Stimulated activated CD8-positive, alpha-beta memory T cell treated with anti-CD3 and anti-CD28 coated beads, Interleukin-7, amount 100 ng/mL, for 4 hours (primary cell): ENCODE results near the gene CFAP107.
"Not testable (repeated sequence)": the region's sequence is repeated elsewhere in the genome, so short reads cannot be mapped to it uniquely, and the experiment has no call there.

ENCODE experiments used
- DNase-seq, 2 donors: peaks; one replicate each; pipeline ENCODE4 v3.0.0-alpha.2; 2020; ENCODE audit warnings: low read depth in 2 of 2

The CFAP107 gene

GRCh38 chr1:12745992-12746323 is at the start of gene CFAP107:
CFAP107 (plus strand) TSS chr1:12746200; CDS start chr1:12746431, 231 bp downstream.
- DNase-seq, result no peak

- DNase-seq, result no peak
These were observed 49.3 kb upstream of the CFAP107 start for GRCh38 chr1:12696658-12697057.

- no peak for DNase-seq
These were observed 48.6 kb upstream of the CFAP107 start for GRCh38 chr1:12697397-12697796.

- no peak for DNase-seq
These were observed 42.1 kb upstream of the CFAP107 start for GRCh38 chr1:12703821-12704451.

GRCh38 chr1:12706061-12706460 is 39.9 kb upstream of the CFAP107 start:
- DNase-seq, result no peak

- DNase-seq, result no peak
These were observed 37.5 kb upstream of the CFAP107 start for GRCh38 chr1:12708396-12709090.

GRCh38 chr1:12709091-12709491 is 36.9 kb upstream of the CFAP107 start:
- no peak for DNase-seq

- no peak for DNase-seq
These were observed 36.3 kb upstream of the CFAP107 start for GRCh38 chr1:12709696-12710095.

GRCh38 chr1:12711536-12711935 is 34.5 kb upstream of the CFAP107 start:
- DNase-seq, result no peak

GRCh38 chr1:12712076-12712475 is 33.9 kb upstream of the CFAP107 start:
- no peak for DNase-seq

GRCh38 chr1:12712929-12713328 is 33.1 kb upstream of the CFAP107 start:
- no peak for DNase-seq

GRCh38 chr1:12713651-12714050 is 32.3 kb upstream of the CFAP107 start:
- DNase-seq, result not testable (repeated sequence)

GRCh38 chr1:12714710-12715475 is 31.1 kb upstream of the CFAP107 start:
- no peak for DNase-seq

GRCh38 chr1:12715896-12716437 is 30.0 kb upstream of the CFAP107 start, which contains the start of gene AADACL3:
AADACL3 (plus strand) TSS chr1:12716110; CDS start chr1:12716177, 67 bp downstream.
- DNase-seq, result no peak

GRCh38 chr1:12717301-12717838 is 28.6 kb upstream of the CFAP107 start:
- no peak for DNase-seq

- DNase-seq, result no peak
These were observed 23.4 kb upstream of the CFAP107 start for GRCh38 chr1:12722626-12723025.

GRCh38 chr1:12728391-12728790 is 17.6 kb upstream of the CFAP107 start:
- DNase-seq, result no peak

- DNase-seq, result no peak
These were observed 15.8 kb upstream of the CFAP107 start for GRCh38 chr1:12730156-12730555.

GRCh38 chr1:12731084-12731483 is 14.9 kb upstream of the CFAP107 start:
- not testable (repeated sequence) for DNase-seq

- no peak for DNase-seq
These were observed 11.3 kb upstream of the CFAP107 start for GRCh38 chr1:12734651-12735050.

- DNase-seq, result no peak
These were observed 7.1 kb upstream of the CFAP107 start for GRCh38 chr1:12738934-12739333.

- DNase-seq, result no peak
These were observed 6.4 kb upstream of the CFAP107 start for GRCh38 chr1:12739613-12740012.
